Spleen (tissue), 7 donors: Measurements from ENCODE around the gene PHF20.

ENCODE experiments used
- CTCF ChIP-seq, 11 experiments: fragments of 200-600 bp in 7 of 11; fragments of 450-650 bp in 4 of 11; sonication (generic) in 4 of 11; IDR thresholded peaks in 8 of 11; conservative IDR thresholded peaks in 3 of 11; 1 replicate in 7 of 11; 2 replicates in 4 of 11; pipeline versions ENCODE4 v1.4.0 to v1.8.0; 2016 to 2021; ENCODE audit warnings: antibody characterized with exemption in 11 of 11, inconsistent platforms in 4 of 11, mild to moderate bottlenecking in 1 of 11
- POLR2A ChIP-seq, 3 donors: fragments of 450-650 bp; IDR thresholded peaks; one replicate each; pipeline ENCODE4 v1.5.1; 2017; ENCODE audit warnings: antibody characterized with exemption in 3 of 3, mild to moderate bottlenecking in 1 of 3
- POLR2AphosphoS5 ChIP-seq, 3 donors: sonication (generic); formaldehyde crosslinking; IDR thresholded peaks; one replicate each; pipeline ENCODE4 v1.5.1; 2017; ENCODE audit warnings: antibody characterized with exemption in 3 of 3
- donor health status: DM: no; HTN: no; CAD: no; lungs with moderate emphysema.
- donor health status: DM: no; HTN: no; CAD: no.
- donor health status: DM: no; HTN: no; CAD: no.

GRCh38 chr20:35840421-35840820 is 68.6 kb downstream of the PHF20 start:
- no peak for TF ChIP-seq CTCF (IDR thresholded peaks at IDR 0.05 in 8 of 11, conservative IDR thresholded peaks at IDR 0.05 in 3 of 11)
- no peak for TF ChIP-seq POLR2A (IDR thresholded peaks at IDR 0.05)
- no peak for TF ChIP-seq POLR2AphosphoS5 (IDR thresholded peaks at IDR 0.05)
